ENCODE data around the gene COL24A1. TPM values are rescaled to one million over a fixed set of nuclear protein-coding genes. Genes with fewer than 3 reads are reported as not detected.

COL24A1 gene
- polyA plus RNA-seq, 1 donor (not counting 4 experiments of a cell fraction or from before 2014, with no cell fraction given) = not detected

- Histone ChIP-seq H3K9ac (ENCODE audit: control insufficient read depth, extremely low read depth, insufficient read depth, low read length) (no peak overlapping the region), H3K9me3 (ENCODE audit: control insufficient read depth, low read depth, low read length) (peaks cover 3% of the 10 kb centered on the region), H2AFZ (ENCODE audit: control insufficient read depth, low read length) (no peak overlapping the region), H4K20me1 (ENCODE audit: control insufficient read depth, extremely low read depth, insufficient read depth, low read length) (no peaks in the 10 kb centered on the region), H3K9me1 (ENCODE audit: control insufficient read depth, extremely low read depth, insufficient read depth, low read length) (no peaks in the 10 kb centered on the region), H3K27me3 (ENCODE audit: control insufficient read depth, extremely low read depth, insufficient read depth, low read length) (no peaks in the 10 kb centered on the region), H3K4me1 (ENCODE audit: control insufficient read depth, extremely low read depth, insufficient read depth, low read length) (no peaks in the 10 kb centered on the region), H3K27ac (ENCODE audit: control insufficient read depth, insufficient read depth, low read length) (no peak overlapping the region), H3K4me3 (ENCODE audit: control insufficient read depth in 2 of 3, extremely low read depth in 1 of 3, insufficient read depth in 2 of 3, low read depth in 1 of 3, low read length in 3 of 3) (no peak overlapping the region), H3K79me2 (ENCODE audit: control insufficient read depth, insufficient read depth, low read length) (no peaks in the 10 kb centered on the region), H3K4me2 (ENCODE audit: control insufficient read depth, extremely low read depth, insufficient read depth, low read depth, low read length) (no peak overlapping the region), H3K36me3 (ENCODE audit: control insufficient read depth in 2 of 2, extremely low read depth in 1 of 2, insufficient read depth in 2 of 2, low read length in 2 of 2) (no peaks in the 10 kb centered on the region)
- dilution Hi-C loops (cut with MboI; ENCODE audit: extremely low pct_ligation_motif_present, low sequenced_read_pairs) = no loop called here
- TF ChIP-seq EZH2 (IDR thresholded peaks at IDR 0.05; ENCODE audit: low read length) (no peak), CTCF (optimal IDR thresholded peaks at IDR 0.05 in 1 of 3, IDR thresholded peaks at IDR 0.05 in 1 of 3, conservative IDR thresholded peaks at IDR 0.05 in 1 of 3; ENCODE audit: extremely low read depth in 1 of 3, insufficient read depth in 2 of 3, low read length in 3 of 3) (no peak)
- FAIRE-seq (no peak), DNase-seq (ENCODE audit: low read depth, low spot score) (no peak)
Observed at GRCh38 chr1:85898861-85899260, 257.7 kb downstream of the COL24A1 start.

GRCh38 chr1:85894651-85895050 lies 261.9 kb downstream of the COL24A1 start:
- no peak for DNase-seq (ENCODE audit: low read depth, low spot score)
- no peak for FAIRE-seq

More at GRCh38 chr1:85894651-85895050, 261.9 kb downstream of the COL24A1 start:
- no peak overlapping the region for H3K9ac ChIP-seq (ENCODE audit: control insufficient read depth, extremely low read depth, insufficient read depth, low read length)
- no peaks in the 10 kb centered on the region for H3K79me2 ChIP-seq (ENCODE audit: control insufficient read depth, insufficient read depth, low read length)
- TF ChIP-seq EZH2 (IDR thresholded peaks at IDR 0.05; ENCODE audit: low read length) (no peak), CTCF (optimal IDR thresholded peaks at IDR 0.05 in 1 of 3, IDR thresholded peaks at IDR 0.05 in 1 of 3, conservative IDR thresholded peaks at IDR 0.05 in 1 of 3; ENCODE audit: extremely low read depth in 1 of 3, insufficient read depth in 2 of 3, low read length in 3 of 3) (peak in 1 of 3 experiments; percentile 18)
- H3K27ac ChIP-seq (ENCODE audit: control insufficient read depth, insufficient read depth, low read length) = no peak overlapping the region
- dilution Hi-C loops (cut with MboI; ENCODE audit: extremely low pct_ligation_motif_present, low sequenced_read_pairs) = no loop called here
- H3K36me3 ChIP-seq (ENCODE audit: control insufficient read depth in 2 of 2, extremely low read depth in 1 of 2, insufficient read depth in 2 of 2, low read length in 2 of 2) = no peaks in the 10 kb centered on the region
- H3K4me3 ChIP-seq (ENCODE audit: control insufficient read depth in 2 of 3, extremely low read depth in 1 of 3, insufficient read depth in 2 of 3, low read depth in 1 of 3, low read length in 3 of 3) = no peak overlapping the region
- no peaks in the 10 kb centered on the region for H3K9me3 ChIP-seq (ENCODE audit: control insufficient read depth, low read depth, low read length)
- H3K9me1 ChIP-seq (ENCODE audit: control insufficient read depth, extremely low read depth, insufficient read depth, low read length) = no peaks in the 10 kb centered on the region
- no peak overlapping the region for H3K4me2 ChIP-seq (ENCODE audit: control insufficient read depth, extremely low read depth, insufficient read depth, low read depth, low read length)
- H3K4me1 ChIP-seq (ENCODE audit: control insufficient read depth, extremely low read depth, insufficient read depth, low read length) = no peaks in the 10 kb centered on the region
- no peaks in the 10 kb centered on the region for H3K27me3 ChIP-seq (ENCODE audit: control insufficient read depth, extremely low read depth, insufficient read depth, low read length)
- no peaks in the 10 kb centered on the region for H4K20me1 ChIP-seq (ENCODE audit: control insufficient read depth, extremely low read depth, insufficient read depth, low read length)
- H2AFZ ChIP-seq (ENCODE audit: control insufficient read depth, low read length) = no peak overlapping the region

Data from keratinocyte (primary cell).